ENCODE data around the gene LDLRAD4.

GRCh38 chr18:13392029-13392750 is 173.6 kb downstream of the LDLRAD4 start:
- TF ChIP-seq EZH2 (IDR thresholded peaks at IDR 0.05; ENCODE audit: borderline replicate concordance, insufficient read depth, low read depth, low read length, poor library complexity, severe bottlenecking) (no peak), CTCF (IDR thresholded peaks at IDR 0.05) (no peak)
